HG03469 (cell line): ENCODE data around the gene LAMC2.
"Not testable (repeated sequence)": the region's sequence is repeated elsewhere in the genome, so short reads cannot be mapped to it uniquely, and the experiment has no call there.

Experiments
- ATAC-seq: cut with Tn5 transposase; IDR thresholded peaks from one replicate; pipeline ENCODE4 v1.9.1; 2021; ENCODE audit warnings: mild to moderate bottlenecking, moderate library complexity, moderate number of reproducible peaks; ENCODE audit not compliant: unreplicated experiment

LAMC2 gene

GRCh38 chr1:183185941-183186490 lies at the start of gene LAMC2:
LAMC2 (plus strand) TSS chr1:183186264; CDS start chr1:183186353, 89 bp downstream.
- ATAC-seq = no peak

- ATAC-seq = no peak
These were observed 48.3 kb upstream of the LAMC2 start for GRCh38 chr1:183137782-183138181.

GRCh38 chr1:183138301-183138700 lies 47.8 kb upstream of the LAMC2 start:
- no peak for ATAC-seq

GRCh38 chr1:183139281-183139942 lies 46.7 kb upstream of the LAMC2 start:
- ATAC-seq = no peak

GRCh38 chr1:183140633-183141032 lies 45.4 kb upstream of the LAMC2 start:
- no peak for ATAC-seq

GRCh38 chr1:183142171-183142570 lies 43.9 kb upstream of the LAMC2 start:
- no peak for ATAC-seq

GRCh38 chr1:183143576-183144315 lies 42.3 kb upstream of the LAMC2 start:
- no peak for ATAC-seq

- no peak for ATAC-seq
These were observed 41.3 kb upstream of the LAMC2 start for GRCh38 chr1:183144752-183145151.

GRCh38 chr1:183147735-183148134 lies 38.3 kb upstream of the LAMC2 start:
- no peak for ATAC-seq

- ATAC-seq = no peak
These were observed 37.5 kb upstream of the LAMC2 start for GRCh38 chr1:183148599-183148998.

GRCh38 chr1:183149273-183149672 lies 36.8 kb upstream of the LAMC2 start:
- ATAC-seq = no peak

GRCh38 chr1:183150032-183150431 lies 36.0 kb upstream of the LAMC2 start:
- ATAC-seq = not testable (repeated sequence)

GRCh38 chr1:183150445-183150844 lies 35.6 kb upstream of the LAMC2 start:
- ATAC-seq = no peak

- no peak for ATAC-seq
These were observed 33.9 kb upstream of the LAMC2 start for GRCh38 chr1:183152180-183152579.

- no peak for ATAC-seq
These were observed 30.1 kb upstream of the LAMC2 start for GRCh38 chr1:183155939-183156338.

- ATAC-seq = no peak
These were observed 26.1 kb upstream of the LAMC2 start for GRCh38 chr1:183159960-183160359.

- ATAC-seq = no peak
These were observed 24.7 kb upstream of the LAMC2 start for GRCh38 chr1:183161391-183161790.

- no peak for ATAC-seq
These were observed 22.7 kb upstream of the LAMC2 start for GRCh38 chr1:183163316-183163715.

GRCh38 chr1:183164340-183164739 lies 21.7 kb upstream of the LAMC2 start:
- ATAC-seq = no peak

GRCh38 chr1:183164963-183165362 lies 21.1 kb upstream of the LAMC2 start:
- no peak for ATAC-seq

- no peak for ATAC-seq
These were observed 20.6 kb upstream of the LAMC2 start for GRCh38 chr1:183165456-183165855.

GRCh38 chr1:183166454-183166853 lies 19.6 kb upstream of the LAMC2 start:
- no peak for ATAC-seq
